Measurements from ENCODE around the gene EEIG1.

DNA sequence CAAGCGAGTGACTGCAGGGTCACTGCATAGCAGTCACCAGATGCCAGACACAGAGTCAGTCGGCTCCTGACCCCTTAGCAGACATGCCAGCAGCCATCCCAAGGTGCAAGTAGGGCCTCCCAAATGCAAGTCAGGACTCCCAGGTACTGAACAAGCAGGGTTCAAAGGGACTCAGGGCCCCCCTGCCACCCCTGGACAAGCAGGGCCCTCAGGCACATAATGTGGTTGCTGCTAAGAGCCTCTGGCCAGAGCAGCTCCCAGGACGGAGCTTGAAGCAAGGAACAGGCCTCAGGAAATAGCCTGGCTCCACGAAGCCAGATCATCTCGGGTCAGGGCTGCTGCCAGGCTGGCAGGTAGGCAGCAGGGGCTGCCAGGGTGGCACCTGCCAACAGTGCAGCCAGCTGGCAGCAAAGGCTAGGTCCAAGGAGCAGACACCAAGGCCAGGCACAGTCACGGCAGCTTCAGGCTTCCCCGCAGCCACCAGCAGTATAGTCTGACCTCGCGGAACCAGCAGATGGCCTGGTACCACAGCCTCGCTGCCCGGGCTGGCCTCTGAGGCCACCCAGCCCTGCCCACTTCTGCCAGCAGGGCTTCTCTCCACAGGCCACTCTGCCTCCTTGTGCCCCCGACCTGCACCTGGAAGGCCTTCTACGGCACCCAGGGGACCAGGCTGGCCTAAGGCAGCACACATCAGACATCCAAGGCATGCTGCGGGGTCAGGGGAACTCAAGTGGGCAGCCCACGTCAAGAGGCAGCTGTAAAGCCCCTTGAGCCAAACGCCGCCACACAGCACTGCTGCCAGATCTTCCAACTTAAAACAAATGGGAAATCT, 7.4 kb downstream of the EEIG1 start:
- TF ChIP-seq CTCF (IDR thresholded peaks at IDR 0.05) = peak in 2 of 6 experiments; percentile 23 to 25
- TF ChIP-seq POLR2A (IDR thresholded peaks at IDR 0.05) = no peak
